ENCODE results near the gene APLN.

The APLN gene

DNA sequence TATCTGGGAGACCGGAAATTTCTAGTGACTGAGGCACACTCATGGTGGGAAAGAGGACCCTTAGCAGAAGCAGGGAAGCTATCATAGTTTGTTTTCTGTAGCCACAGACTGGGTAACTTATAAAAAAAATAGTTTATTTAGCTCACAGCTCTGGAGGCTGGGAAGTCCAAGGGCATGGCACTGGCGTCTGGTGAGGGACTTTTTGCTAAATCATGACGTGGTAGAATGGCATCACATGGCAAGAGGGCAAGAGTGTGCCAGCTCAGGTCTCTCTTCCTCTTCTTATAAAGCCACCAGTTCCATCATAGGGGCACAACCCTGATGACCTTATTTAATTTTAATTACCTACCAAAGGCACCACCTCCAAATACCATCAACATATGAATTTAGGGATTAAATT, 13.3 kb downstream of the APLN start:
- no peak for DNase-seq (ENCODE audit: low spot score)

DNA sequence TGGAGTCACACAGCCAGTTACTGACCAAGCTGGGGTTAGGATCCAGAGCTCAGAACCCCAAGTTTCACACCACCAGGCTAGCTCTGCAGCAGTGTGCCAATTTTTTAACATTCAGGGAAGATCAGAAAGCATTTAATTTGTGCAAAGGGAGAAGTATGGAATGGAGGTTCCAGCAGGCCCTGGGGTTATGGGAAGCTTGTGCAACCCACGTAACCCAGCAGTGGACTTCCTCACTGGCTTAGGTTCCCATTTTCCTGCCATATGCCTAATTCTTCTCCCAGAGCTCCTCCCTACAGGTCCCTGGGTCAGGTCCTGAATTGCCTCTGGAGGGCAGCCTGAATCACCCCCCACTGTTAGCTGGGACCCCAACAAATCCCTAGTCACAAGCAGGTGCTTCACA, 14.0 kb downstream of the APLN start:
- DNase-seq (ENCODE audit: low spot score), result no peak

- no peak for DNase-seq (ENCODE audit: low spot score)
Measured at GRCh38 chrX:129638917-129639316, 15.8 kb downstream of the APLN start.

DNA sequence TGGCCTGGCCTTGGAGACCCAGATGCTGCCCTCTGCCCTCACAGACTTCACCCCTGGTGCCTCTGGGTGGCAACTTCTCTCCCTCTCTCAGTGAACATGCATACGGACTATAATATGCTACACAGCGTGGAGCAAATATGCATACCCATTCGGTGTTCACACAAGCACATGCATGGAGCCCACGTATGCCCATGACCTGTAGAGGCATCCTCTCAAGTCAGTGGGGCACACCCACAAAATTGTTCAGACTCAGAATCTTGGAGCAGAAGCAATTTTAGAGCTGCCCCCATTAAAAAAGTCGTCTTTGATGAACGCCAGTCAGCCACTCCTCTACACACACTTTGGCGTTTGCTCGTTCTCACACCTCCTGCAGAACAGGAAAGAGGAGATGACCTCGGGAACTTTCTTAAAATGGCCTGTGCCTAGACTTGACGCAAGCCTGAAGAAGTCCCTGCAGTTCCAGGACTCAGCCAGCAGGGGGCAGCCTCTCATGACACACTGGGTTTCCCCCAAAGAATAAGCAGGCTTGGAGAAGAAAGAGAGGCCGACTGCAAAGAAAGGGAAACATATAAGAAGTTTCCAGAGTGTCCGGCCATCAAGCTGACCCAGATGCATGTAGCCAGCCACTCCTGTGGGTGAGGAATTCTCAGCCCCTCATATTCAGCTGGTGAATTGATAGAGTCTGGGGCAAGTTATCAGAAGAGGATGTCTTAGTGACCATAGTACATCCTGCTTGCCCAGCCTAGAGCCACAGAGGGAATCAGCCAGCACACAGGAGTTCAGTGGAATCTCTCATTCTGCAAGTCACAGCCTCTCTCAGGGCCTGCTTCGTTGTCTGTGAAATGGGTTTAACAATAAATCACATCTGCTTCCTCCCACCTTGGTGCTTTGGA, 17.3 kb downstream of the APLN start:
- DNase-seq (ENCODE audit: low spot score), result peak; percentile 80

GRCh38 chrX:129636175-129636681, 18.5 kb downstream of the APLN start:
- DNase-seq (ENCODE audit: low spot score), result no peak

- no peak for DNase-seq (ENCODE audit: low spot score)
Measured at GRCh38 chrX:129634541-129634940, 20.2 kb downstream of the APLN start.

DNA sequence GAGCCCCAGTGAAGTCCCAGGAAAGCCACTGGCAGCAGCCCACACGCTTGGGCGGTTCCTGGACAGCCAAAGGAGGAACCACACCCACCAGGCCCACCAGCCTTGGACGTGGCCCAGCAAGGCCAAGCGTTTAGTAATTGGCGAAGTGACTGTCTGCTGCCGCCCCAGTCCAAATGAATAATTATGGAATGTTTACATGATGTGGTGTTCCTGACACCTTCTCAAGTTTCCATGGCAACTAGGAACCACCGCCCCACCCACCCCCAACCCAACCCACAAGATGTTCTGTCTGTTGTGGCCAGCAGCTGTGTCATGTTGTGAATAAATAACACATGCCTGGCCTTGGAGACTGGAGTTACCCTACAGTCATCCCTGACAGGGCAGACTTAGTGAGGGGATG, 22.3 kb downstream of the APLN start:
- DNase-seq (ENCODE audit: low spot score), result no peak

DNA sequence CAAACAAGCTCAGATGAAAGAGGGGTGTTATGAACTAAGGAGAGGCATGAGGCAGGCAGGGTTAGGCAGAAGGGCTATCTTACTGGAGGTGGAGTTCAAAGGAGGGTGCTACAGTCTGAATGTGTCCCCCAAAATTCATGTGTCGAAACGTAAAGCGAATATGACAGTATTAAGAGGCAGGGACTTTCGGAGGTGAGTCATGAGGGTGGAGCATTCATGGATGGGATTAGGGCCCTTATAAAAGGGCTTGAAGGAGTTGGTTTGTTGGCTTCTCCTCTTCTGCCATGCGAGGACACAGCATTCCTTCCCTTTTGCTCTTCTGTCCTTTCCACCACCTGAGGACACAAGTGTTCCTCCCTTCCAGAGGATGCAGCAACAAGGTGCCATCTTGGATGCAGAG, 22.9 kb downstream of the APLN start:
- DNase-seq (ENCODE audit: low spot score), result no peak

DNA sequence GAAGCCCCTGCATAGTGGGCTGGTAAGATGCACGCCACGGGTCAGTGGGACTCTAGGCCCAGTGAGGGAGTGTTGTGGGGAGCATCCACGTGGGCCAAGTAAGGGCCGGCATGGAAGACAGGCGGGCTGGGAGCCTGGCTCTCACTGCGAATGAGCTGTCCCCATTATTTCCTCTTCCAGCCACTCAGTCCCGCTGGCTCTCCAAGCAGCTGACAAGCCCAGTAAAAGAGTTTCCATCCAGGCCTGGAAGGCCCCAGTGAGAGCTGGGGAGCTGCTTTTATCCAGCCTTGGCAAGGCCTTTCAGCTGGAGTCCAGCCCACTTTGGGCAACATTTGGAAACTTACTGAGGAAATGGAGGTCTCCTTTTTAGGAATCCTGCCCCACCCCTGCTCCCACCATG, 24.9 kb downstream of the APLN start:
- DNase-seq (ENCODE audit: low spot score), result no peak

GRCh38 chrX:129626026-129626425, 28.7 kb downstream of the APLN start:
- no peak for DNase-seq (ENCODE audit: low spot score)

DNA sequence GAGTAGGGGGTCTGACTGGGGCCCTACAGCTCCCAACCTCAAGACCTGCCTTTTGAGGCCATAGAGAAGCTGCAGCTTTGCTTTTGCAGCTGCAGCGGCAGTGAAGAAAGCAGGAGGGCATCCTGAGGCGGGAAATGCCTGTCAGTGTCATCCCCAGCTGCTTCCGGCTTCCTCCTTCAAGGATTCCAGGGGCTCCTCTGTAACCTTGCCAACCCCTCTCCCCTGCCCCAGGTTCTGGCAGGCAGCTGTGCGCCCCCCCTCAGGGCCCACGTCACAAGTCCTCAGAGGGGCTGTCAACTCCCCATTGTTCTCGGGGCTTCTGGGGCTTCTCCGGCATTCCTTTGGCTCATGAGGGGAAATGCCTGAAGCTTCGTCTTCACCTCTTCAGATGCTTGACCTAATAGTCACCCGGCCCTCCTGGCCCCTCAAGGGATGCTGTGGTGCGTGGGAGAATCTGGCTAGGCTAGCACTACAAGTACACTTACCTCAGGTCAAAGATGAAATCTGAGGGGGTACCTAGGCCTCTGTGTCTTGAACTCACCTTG, 31.9 kb downstream of the APLN start:
- DNase-seq (ENCODE audit: low spot score), result no peak

- no peak for DNase-seq (ENCODE audit: low spot score)
Measured at GRCh38 chrX:129618997-129619396, 35.8 kb downstream of the APLN start.

- DNase-seq (ENCODE audit: low spot score), result no peak
Measured at GRCh38 chrX:129617420-129617819, 37.3 kb downstream of the APLN start.

GRCh38 chrX:129614481-129615255, 40.1 kb downstream of the APLN start:
- no peak for DNase-seq (ENCODE audit: low spot score)

DNA sequence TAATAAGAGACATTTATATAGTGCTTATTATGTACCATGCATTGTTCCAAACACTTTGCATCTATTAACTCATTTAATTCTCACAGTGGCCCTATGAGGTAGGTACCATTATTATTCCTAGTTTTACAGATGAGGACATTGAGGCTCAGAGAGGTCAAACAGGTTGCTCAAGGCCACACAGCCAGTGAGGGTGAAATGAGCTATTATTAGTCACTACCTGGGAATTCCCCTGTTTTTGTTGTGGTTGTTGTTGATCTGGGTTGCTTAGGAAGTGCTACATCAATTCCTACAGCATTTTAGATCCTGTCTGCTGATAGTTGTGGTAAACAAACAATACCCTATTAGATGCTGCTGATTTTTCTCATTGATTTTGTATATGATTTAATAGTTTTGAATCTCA, 41.2 kb downstream of the APLN start:
- DNase-seq (ENCODE audit: low spot score), result peak; percentile 17

- DNase-seq (ENCODE audit: low spot score), result no peak
Measured at GRCh38 chrX:129612396-129612795, 42.4 kb downstream of the APLN start.

DNA sequence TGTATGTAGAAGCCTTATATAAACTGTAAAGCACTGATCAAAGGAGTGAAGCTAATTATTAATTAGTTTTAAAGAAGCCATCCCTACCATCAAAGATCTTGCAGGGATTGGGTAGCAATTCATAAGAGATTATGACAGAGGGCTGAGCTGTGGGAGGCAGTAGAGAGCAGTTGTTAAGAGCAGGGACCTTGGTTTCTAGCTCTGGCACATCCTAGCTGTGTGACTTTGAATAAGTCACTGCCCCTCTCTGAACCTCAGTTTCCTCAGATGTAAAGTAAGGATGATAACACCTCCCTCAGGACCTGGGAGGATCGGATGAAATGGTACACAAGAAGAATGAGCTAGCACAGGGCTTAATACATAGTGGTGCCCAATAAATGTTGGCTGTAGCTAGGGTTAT, 45.4 kb downstream of the APLN start:
- no peak for DNase-seq (ENCODE audit: low spot score)

- DNase-seq (ENCODE audit: low spot score), result no peak
Measured at GRCh38 chrX:129608496-129608895, 46.3 kb downstream of the APLN start.

- DNase-seq (ENCODE audit: low spot score), result peak; percentile 55
Measured at GRCh38 chrX:129606918-129607317, 47.8 kb downstream of the APLN start.

- peak; percentile 25 for DNase-seq (ENCODE audit: low spot score)
Measured at GRCh38 chrX:129600981-129601424, 53.8 kb downstream of the APLN start.

DNA sequence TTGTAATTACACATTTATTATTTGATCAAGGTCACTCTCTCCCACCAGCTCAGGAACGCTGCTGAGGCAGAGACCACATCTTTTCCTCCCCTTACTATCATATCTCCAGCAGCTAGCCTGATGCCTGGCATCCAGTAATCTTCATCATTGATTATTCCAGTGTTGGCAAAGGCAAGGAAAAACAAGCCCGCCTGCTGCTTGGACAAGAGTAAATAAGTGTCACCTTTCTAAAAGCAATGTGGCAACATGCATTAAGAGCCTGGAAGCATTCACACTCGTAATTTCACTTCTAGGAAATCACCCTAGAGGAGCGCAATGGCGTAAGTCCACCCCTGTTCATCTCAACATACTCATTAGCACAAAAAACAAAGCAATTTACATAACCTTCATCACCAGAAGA, 54.8 kb downstream of the APLN start:
- no peak for DNase-seq (ENCODE audit: low spot score)

DNA sequence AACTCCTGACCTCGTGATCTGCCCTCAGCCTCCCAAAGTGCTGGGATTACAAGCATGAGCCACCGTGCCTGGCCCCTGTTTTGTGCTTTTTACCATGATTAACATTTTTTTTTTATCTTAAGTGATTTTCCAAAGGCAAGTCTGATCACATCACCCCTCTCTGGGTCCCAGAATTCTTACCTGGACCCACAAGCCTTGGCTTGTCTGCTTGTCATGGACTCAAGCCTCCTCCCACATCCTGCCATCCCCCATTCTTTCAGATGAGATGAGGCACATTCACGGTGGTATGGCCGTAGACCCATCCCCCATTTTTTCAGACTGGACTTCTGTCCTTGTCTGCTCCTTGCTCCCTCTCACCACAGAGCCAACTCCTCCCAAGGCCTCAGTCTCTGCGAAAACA, 55.3 kb downstream of the APLN start:
- DNase-seq (ENCODE audit: low spot score), result no peak

DNA sequence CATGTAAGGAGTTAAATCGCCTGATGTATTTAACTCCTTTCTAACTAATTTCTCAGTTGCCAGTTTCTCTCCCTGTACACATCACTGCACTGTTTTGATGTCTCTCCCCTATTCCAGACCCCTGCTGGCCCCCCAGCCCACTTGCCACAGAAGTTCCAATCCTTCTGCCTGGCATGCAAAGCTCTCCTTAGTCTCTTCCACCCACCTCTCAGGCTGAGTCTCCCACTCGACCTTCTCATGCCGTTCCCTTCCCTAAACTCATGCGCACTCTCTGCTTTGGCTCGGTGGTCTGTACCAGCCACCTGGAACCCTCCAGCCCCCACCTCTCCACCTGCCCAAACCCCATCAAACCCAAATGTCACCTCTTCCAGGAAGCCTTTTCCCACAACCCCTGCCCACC, 56.9 kb downstream of the APLN start:
- DNase-seq (ENCODE audit: low spot score), result no peak
